T-helper 2 cell treated with Interferon-gamma antibody and Interleukin-4, amounts not matched to agents 5 μg/mL and 100 μg/mL, for 36 hours (primary cell): ENCODE measurements around the gene GRID1.
"Not testable (repeated sequence)": the region's sequence is repeated elsewhere in the genome, so short reads cannot be mapped to it uniquely, and the experiment has no call there.

Source experiments
- DNase-seq: peaks from one replicate; pipeline ENCODE4 v3.0.0; 2021; ENCODE audit warnings: low spot score
- H3K27ac Mint-ChIP-seq: one replicate; pipeline ENCODE4 v1.8.0; 2021; ENCODE audit warnings: mild to moderate bottlenecking, mixed read lengths
- H3K27me3 Mint-ChIP-seq: one replicate; pipeline ENCODE4 v1.8.0; 2021; ENCODE audit warnings: low read depth, mixed read lengths
- H3K36me3 Mint-ChIP-seq: one replicate; pipeline ENCODE4 v1.8.0; 2021; ENCODE audit warnings: low read depth, mixed read lengths
- H3K4me1 Mint-ChIP-seq: one replicate; pipeline ENCODE4 v1.8.0; 2021; ENCODE audit warnings: low read depth, mixed read lengths
- H3K4me3 Mint-ChIP-seq: one replicate; pipeline ENCODE4 v1.8.0; 2022; ENCODE audit warnings: mild to moderate bottlenecking, moderate library complexity, mixed read lengths
- H3K9me3 Mint-ChIP-seq: one replicate; pipeline ENCODE4 v1.8.0; 2021; ENCODE audit warnings: mixed read lengths

GRID1 gene

GRCh38 chr10:85858776-85859515 is 507.6 kb downstream of the GRID1 start:
- H3K27me3 Mint-ChIP-seq = peaks cover 2% of the 10 kb centered on the region
- no peak overlapping the region for H3K4me3 Mint-ChIP-seq
- H3K9me3 Mint-ChIP-seq = no peaks in the 10 kb centered on the region
- no peak overlapping the region for H3K27ac Mint-ChIP-seq
- H3K36me3 Mint-ChIP-seq = no peaks in the 10 kb centered on the region
- DNase-seq = no peak
- no peaks in the 10 kb centered on the region for H3K4me1 Mint-ChIP-seq

DNA sequence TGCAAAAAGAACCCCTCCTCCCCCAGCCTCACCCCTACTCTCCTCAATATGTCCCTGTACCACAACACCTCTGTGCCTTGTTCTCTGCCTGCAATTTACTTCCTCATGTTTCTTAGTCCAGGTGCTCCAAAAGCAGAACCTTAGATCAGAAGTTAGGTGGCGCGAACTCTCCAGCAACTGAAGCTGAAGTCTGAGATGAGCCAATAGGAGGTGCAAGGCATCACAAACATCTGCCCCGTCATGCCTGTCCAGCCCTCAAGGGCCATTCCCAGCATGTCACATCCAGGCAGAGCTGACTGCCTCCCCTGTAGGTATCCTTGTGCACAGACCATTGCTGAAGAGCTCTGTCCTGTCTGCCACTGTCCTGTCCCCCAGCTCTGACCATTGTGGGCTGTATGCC is 508.8 kb downstream of the GRID1 start:
- no peak overlapping the region for H3K4me3 Mint-ChIP-seq

GRCh38 chr10:85857305-85857704 is 509.3 kb downstream of the GRID1 start:
- DNase-seq = no peak
- no peaks in the 10 kb centered on the region for H3K9me3 Mint-ChIP-seq
- H3K4me3 Mint-ChIP-seq = no peak overlapping the region
- no peak overlapping the region for H3K27ac Mint-ChIP-seq
- no peaks in the 10 kb centered on the region for H3K27me3 Mint-ChIP-seq
- H3K36me3 Mint-ChIP-seq = no peaks in the 10 kb centered on the region
- H3K4me1 Mint-ChIP-seq = no peaks in the 10 kb centered on the region

More for the DNA sequence above, 508.8 kb downstream of the GRID1 start:
- H3K27ac Mint-ChIP-seq = no peak overlapping the region
- H3K27me3 Mint-ChIP-seq = no peaks in the 10 kb centered on the region
- no peaks in the 10 kb centered on the region for H3K36me3 Mint-ChIP-seq
- no peaks in the 10 kb centered on the region for H3K4me1 Mint-ChIP-seq
- no peaks in the 10 kb centered on the region for H3K9me3 Mint-ChIP-seq
- no peak for DNase-seq

- no peak for DNase-seq
- H3K4me3 Mint-ChIP-seq = no peak overlapping the region
Observed at GRCh38 chr10:85851934-85852333, 514.7 kb downstream of the GRID1 start.

GRCh38 chr10:85851325-85851724 is 515.3 kb downstream of the GRID1 start:
- H3K36me3 Mint-ChIP-seq = no peaks in the 10 kb centered on the region
- no peaks in the 10 kb centered on the region for H3K27me3 Mint-ChIP-seq
- no peaks in the 10 kb centered on the region for H3K9me3 Mint-ChIP-seq
- no peak overlapping the region for H3K4me3 Mint-ChIP-seq
- DNase-seq = no peak
- no peaks in the 10 kb centered on the region for H3K4me1 Mint-ChIP-seq
- no peak overlapping the region for H3K27ac Mint-ChIP-seq

More at GRCh38 chr10:85851934-85852333, 514.7 kb downstream of the GRID1 start:
- no peaks in the 10 kb centered on the region for H3K36me3 Mint-ChIP-seq
- no peaks in the 10 kb centered on the region for H3K9me3 Mint-ChIP-seq
- no peak overlapping the region for H3K27ac Mint-ChIP-seq
- H3K27me3 Mint-ChIP-seq = no peaks in the 10 kb centered on the region
- H3K4me1 Mint-ChIP-seq = no peaks in the 10 kb centered on the region

GRCh38 chr10:85850736-85851135 is 515.9 kb downstream of the GRID1 start:
- no peak for DNase-seq
- Mint-ChIP-seq H3K4me1 (peaks cover under 1% of the 10 kb centered on the region), H3K36me3 (no peaks in the 10 kb centered on the region), H3K27me3 (no peaks in the 10 kb centered on the region), H3K9me3 (no peaks in the 10 kb centered on the region), H3K27ac (no peak overlapping the region), H3K4me3 (no peak overlapping the region)

DNA sequence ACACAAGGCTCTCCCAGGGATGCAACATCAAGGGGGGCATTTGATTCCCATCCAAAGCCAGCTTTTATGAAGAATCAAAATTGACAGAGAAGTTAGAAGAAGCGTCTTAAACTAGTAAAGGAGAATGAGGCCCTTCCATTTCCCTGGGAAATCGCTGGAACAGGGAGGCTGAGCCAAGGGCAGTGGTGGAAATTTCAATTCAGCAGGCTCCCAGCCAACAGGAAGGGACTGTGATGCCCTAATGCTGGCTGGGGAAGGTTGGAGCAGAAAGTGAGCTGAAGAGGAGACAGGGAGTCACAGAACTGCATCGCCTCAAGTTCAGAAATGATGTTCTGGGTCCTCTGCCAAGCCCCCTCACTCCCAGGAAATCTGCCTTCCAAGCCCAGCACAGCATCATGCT is 517.3 kb downstream of the GRID1 start:
- H3K36me3 Mint-ChIP-seq = no peaks in the 10 kb centered on the region
- H3K4me3 Mint-ChIP-seq = no peak overlapping the region
- H3K27me3 Mint-ChIP-seq = no peaks in the 10 kb centered on the region
- H3K9me3 Mint-ChIP-seq = no peaks in the 10 kb centered on the region
- peaks cover 3% of the 10 kb centered on the region for H3K4me1 Mint-ChIP-seq
- DNase-seq = no peak
- no peak overlapping the region for H3K27ac Mint-ChIP-seq

DNA sequence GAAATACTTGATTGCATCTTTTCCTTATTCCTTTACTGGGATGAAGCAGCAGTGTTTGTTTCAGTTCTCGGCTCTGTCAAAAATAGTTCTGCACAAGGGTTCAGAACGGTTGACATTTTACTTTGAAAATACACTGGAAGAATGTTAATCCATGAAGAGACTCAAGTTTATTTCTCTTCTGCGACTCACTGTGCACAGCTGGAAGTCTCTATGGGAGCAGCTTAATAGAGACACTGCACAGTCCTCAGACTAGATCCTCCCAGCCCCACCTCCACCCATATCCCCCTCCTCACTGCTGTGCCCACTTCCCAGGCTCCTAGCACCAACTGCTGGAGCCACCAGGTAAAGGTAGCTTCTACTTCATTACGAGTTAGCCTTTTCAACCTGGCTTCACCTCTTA is 517.8 kb downstream of the GRID1 start:
- no peak overlapping the region for H3K4me3 Mint-ChIP-seq

DNA sequence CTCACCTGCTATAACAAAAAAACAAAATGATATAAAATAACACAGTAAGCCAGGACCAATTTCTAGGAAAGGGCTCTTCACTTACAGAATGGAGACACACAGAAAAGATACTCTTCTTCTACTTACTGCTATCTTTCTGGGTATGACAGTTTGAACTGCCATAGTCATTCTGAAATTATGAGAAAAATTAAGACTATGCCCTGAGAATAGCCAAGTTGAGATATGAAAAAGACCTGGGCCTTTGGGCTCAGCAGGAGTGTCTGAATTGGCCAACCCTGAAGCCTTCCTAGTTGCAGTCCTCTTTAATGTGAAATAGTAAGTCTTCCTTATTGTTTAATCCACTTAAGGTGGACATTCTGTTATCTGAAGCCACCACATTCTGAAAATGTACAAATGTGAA is 519.5 kb downstream of the GRID1 start:
- no peak for DNase-seq
- Mint-ChIP-seq H3K27ac (no peak overlapping the region), H3K27me3 (no peaks in the 10 kb centered on the region), H3K4me3 (no peak overlapping the region), H3K36me3 (no peaks in the 10 kb centered on the region), H3K4me1 (peaks cover 3% of the 10 kb centered on the region), H3K9me3 (no peaks in the 10 kb centered on the region)

More for the DNA sequence above, 517.8 kb downstream of the GRID1 start:
- Mint-ChIP-seq H3K27ac (no peak overlapping the region), H3K27me3 (no peaks in the 10 kb centered on the region), H3K9me3 (no peaks in the 10 kb centered on the region), H3K4me1 (peaks cover 3% of the 10 kb centered on the region), H3K36me3 (no peaks in the 10 kb centered on the region)
- no peak for DNase-seq

DNA sequence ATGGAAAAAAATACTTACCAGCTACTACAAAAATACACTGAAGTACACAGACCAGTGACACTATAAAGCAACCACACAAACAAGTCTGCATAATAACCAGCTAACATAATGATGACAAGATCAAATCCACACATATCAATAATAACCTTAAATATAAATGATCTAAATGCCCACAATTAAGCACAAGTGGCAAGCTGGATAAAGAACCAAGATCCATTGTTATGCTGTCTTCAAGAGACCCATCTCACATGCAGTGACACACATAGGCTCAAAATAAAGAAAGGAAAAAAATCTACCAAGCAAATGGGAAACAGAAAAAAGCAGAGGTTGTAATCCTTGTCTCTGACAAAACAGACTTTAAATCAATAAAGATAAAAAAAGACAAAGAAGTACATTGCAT is 527.9 kb downstream of the GRID1 start:
- not testable (repeated sequence) for H3K27me3 Mint-ChIP-seq, H3K4me1 Mint-ChIP-seq, H3K4me3 Mint-ChIP-seq, H3K36me3 Mint-ChIP-seq, DNase-seq, H3K27ac Mint-ChIP-seq
- H3K9me3 Mint-ChIP-seq = peaks cover 37% of the 10 kb centered on the region

DNA sequence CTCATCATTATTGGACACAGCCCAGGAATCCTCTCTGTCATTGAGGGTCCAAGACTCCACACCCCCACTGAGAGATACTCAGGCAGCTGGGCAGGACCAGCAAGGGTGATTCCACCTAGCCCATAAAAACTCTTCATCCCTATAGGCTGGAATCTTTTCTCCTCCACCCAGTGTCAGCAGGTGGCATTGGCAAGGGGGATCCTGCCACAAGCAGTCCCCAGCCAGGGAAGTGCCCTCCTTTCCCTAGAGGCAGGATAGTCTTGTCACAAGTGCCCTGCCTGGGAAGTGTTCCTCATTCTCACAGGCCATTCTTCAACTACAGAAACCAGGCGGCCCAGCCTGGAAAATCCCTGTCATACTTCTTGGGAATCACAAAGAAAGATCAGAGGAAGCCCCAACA is 533.6 kb downstream of the GRID1 start:
- Mint-ChIP-seq H3K27ac (no peak overlapping the region), H3K4me3 (no peak overlapping the region), H3K4me1 (no peaks in the 10 kb centered on the region), H3K27me3 (peaks cover 3% of the 10 kb centered on the region), H3K9me3 (peaks cover 13% of the 10 kb centered on the region), H3K36me3 (no peaks in the 10 kb centered on the region)
- DNase-seq = no peak

GRCh38 chr10:85831422-85831821 is 535.2 kb downstream of the GRID1 start:
- Mint-ChIP-seq H3K36me3 (no peaks in the 10 kb centered on the region), H3K9me3 (peaks cover 4% of the 10 kb centered on the region), H3K27me3 (peaks cover 3% of the 10 kb centered on the region), H3K4me3 (no peak overlapping the region), H3K27ac (no peak overlapping the region), H3K4me1 (no peaks in the 10 kb centered on the region)
- no peak for DNase-seq

GRCh38 chr10:85826377-85826776 is 540.2 kb downstream of the GRID1 start:
- H3K27ac Mint-ChIP-seq = no peak overlapping the region
- H3K27me3 Mint-ChIP-seq = peaks cover 3% of the 10 kb centered on the region
- H3K36me3 Mint-ChIP-seq = no peaks in the 10 kb centered on the region
- H3K4me3 Mint-ChIP-seq = no peak overlapping the region
- no peaks in the 10 kb centered on the region for H3K9me3 Mint-ChIP-seq
- DNase-seq = no peak
- no peaks in the 10 kb centered on the region for H3K4me1 Mint-ChIP-seq

DNA sequence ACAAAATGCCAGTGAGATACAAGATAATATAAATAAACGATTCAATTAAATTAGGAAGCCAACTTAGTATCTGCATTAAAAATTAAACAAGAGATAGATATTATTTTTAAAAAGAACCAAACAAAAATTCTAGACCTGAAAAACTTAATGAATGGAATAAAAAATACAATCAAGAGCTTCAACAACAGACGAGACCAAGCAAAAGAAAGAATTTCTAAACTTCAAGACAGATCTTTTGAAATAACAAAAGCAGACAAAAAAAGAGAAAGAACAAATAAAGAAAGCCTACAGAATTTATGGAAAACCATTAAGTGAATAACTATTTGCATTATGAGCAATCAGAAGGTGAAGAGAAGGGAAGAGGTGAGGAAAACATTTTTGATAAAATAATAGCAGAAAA is 555.2 kb downstream of the GRID1 start:
- Mint-ChIP-seq H3K27me3 (no peaks in the 10 kb centered on the region), H3K27ac (no peak overlapping the region)

DNA sequence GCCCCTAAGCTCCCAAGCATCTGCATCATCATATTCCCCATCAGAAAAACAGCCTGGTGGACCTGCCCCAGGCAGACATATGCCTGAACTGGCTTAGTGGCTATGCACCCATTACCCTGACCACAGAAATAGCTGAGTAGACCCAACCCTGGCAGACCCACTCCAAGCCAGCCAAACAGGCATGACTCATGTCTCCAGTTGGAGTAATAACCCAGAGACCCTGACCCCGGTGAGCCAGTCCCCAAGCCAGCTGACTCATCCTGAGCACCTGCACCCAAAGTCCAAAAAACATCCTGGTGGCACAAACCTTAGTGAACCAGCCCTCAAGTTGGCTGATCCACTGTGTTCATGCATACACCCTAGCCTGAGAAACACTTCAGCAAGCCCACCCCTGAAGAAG is 555.9 kb downstream of the GRID1 start:
- Mint-ChIP-seq H3K27ac (no peak overlapping the region), H3K27me3 (no peaks in the 10 kb centered on the region), H3K4me1 (no peaks in the 10 kb centered on the region), H3K4me3 (no peak overlapping the region), H3K36me3 (no peaks in the 10 kb centered on the region), H3K9me3 (peaks cover 19% of the 10 kb centered on the region)
- no peak for DNase-seq

More for the DNA sequence above, 555.2 kb downstream of the GRID1 start:
- DNase-seq = no peak
- Mint-ChIP-seq H3K9me3 (peaks cover 19% of the 10 kb centered on the region), H3K4me3 (no peak overlapping the region), H3K4me1 (no peaks in the 10 kb centered on the region), H3K36me3 (no peaks in the 10 kb centered on the region)
